Glutamatergic neuron (in vitro differentiated cells): Measurements from ENCODE around the gene DHX30. TPM values are rescaled to one million over a fixed set of nuclear protein-coding genes. Genes with fewer than 3 reads are reported as not detected.

Source experiments
- DNase-seq: peaks from one replicate; pipeline ENCODE4 v3.0.0; 2022
- H3K27ac Mint-ChIP-seq: one replicate; pipeline ENCODE4 v1.8.0; 2020; ENCODE audit warnings: mild to moderate bottlenecking, mixed read lengths, inconsistent platforms; ENCODE audit not compliant: unreplicated experiment
- H3K27me3 Mint-ChIP-seq: one replicate; pipeline ENCODE4 v1.8.0; 2020; ENCODE audit warnings: mild to moderate bottlenecking, moderate library complexity, mixed read lengths, inconsistent platforms; ENCODE audit not compliant: unreplicated experiment
- H3K36me3 Mint-ChIP-seq: one replicate; pipeline ENCODE4 v1.8.0; 2020; ENCODE audit warnings: mild to moderate bottlenecking, mixed read lengths, inconsistent platforms; ENCODE audit not compliant: unreplicated experiment
- H3K4me1 Mint-ChIP-seq: one replicate; pipeline ENCODE4 v1.8.0; 2020; ENCODE audit warnings: mild to moderate bottlenecking, low read depth, mixed read lengths, inconsistent platforms; ENCODE audit not compliant: unreplicated experiment
- H3K4me3 Mint-ChIP-seq: one replicate; pipeline ENCODE4 v1.8.0; 2020; ENCODE audit warnings: mild to moderate bottlenecking, mixed read lengths, inconsistent platforms; ENCODE audit not compliant: unreplicated experiment
- H3K9me3 Mint-ChIP-seq: one replicate; pipeline ENCODE4 v1.8.0; 2020; ENCODE audit warnings: mild to moderate bottlenecking, moderate library complexity, mixed read lengths, inconsistent platforms; ENCODE audit not compliant: unreplicated experiment
- CTCF ChIP-seq: fragments of 200-600 bp; sonication (generic); IDR thresholded peaks from one replicate; pipeline ENCODE4 v1.5.0; 2021; ENCODE audit not compliant: partially characterized antibody, unreplicated experiment
- total RNA-seq: library from RNA; stranded (reverse); fragmentation: NEBNext Ultra II Directional; extraction: Animal tissue kit (Norgen Biotek cat#: 25700); gene quantifications from one replicate; pipeline ENCODE4 v1.2.1, GENCODE V29; 2021; ENCODE audit not compliant: unreplicated experiment

The DHX30 gene
- total RNA-seq, 1 donor from 2014 or later, result 116 TPM

- no peak overlapping the region for H3K27ac Mint-ChIP-seq
- no peaks in the 10 kb centered on the region for H3K4me1 Mint-ChIP-seq
Observed at GRCh38 chr3:47792699-47793098, 10.2 kb upstream of the DHX30 start.

GRCh38 chr3:47794544-47794943 is 8.4 kb upstream of the DHX30 start:
- no peak for TF ChIP-seq CTCF
- H3K4me3 Mint-ChIP-seq, result no peak overlapping the region
- H3K27ac Mint-ChIP-seq, result no peak overlapping the region
- no peaks in the 10 kb centered on the region for H3K9me3 Mint-ChIP-seq
- no peak for DNase-seq
- H3K27me3 Mint-ChIP-seq, result no peaks in the 10 kb centered on the region
- H3K36me3 Mint-ChIP-seq, result no peaks in the 10 kb centered on the region
- H3K4me1 Mint-ChIP-seq, result no peaks in the 10 kb centered on the region

More at GRCh38 chr3:47792699-47793098, 10.2 kb upstream of the DHX30 start:
- DNase-seq, result no peak
- Mint-ChIP-seq H3K9me3 (no peaks in the 10 kb centered on the region), H3K36me3 (no peaks in the 10 kb centered on the region), H3K4me3 (no peak overlapping the region), H3K27me3 (no peaks in the 10 kb centered on the region)
- TF ChIP-seq CTCF, result no peak

GRCh38 chr3:47799733-47800132 is 3.2 kb upstream of the DHX30 start:
- TF ChIP-seq CTCF, result peak; percentile 46
- Mint-ChIP-seq H3K27ac (no peak overlapping the region), H3K27me3 (peaks cover 6% of the 10 kb centered on the region), H3K4me3 (no peak overlapping the region), H3K36me3 (no peaks in the 10 kb centered on the region), H3K4me1 (peaks cover 11% of the 10 kb centered on the region), H3K9me3 (peaks cover 10% of the 10 kb centered on the region)
- DNase-seq, result no peak

- peaks cover 10% of the 10 kb centered on the region for H3K9me3 Mint-ChIP-seq
- H3K4me3 Mint-ChIP-seq, result peak overlapping the region; percentile 98
- peaks cover 11% of the 10 kb centered on the region for H3K4me1 Mint-ChIP-seq
- DNase-seq, result peak; percentile 92
- no peak for TF ChIP-seq CTCF
- no peaks in the 10 kb centered on the region for H3K36me3 Mint-ChIP-seq
- H3K27me3 Mint-ChIP-seq, result peaks cover 6% of the 10 kb centered on the region
- peak overlapping the region; percentile 100 for H3K27ac Mint-ChIP-seq
Observed at GRCh38 chr3:47803480-47804025, 615 bp downstream of the DHX30 start.

- Mint-ChIP-seq H3K27me3 (peaks cover 6% of the 10 kb centered on the region), H3K9me3 (peaks cover 10% of the 10 kb centered on the region), H3K36me3 (no peaks in the 10 kb centered on the region), H3K4me1 (peaks cover 11% of the 10 kb centered on the region), H3K27ac (peak overlapping the region; percentile 100), H3K4me3 (peak overlapping the region; percentile 98)
- no peak for DNase-seq
- no peak for TF ChIP-seq CTCF
Observed at GRCh38 chr3:47804577-47804976, 1.6 kb downstream of the DHX30 start.
